Naive thymus-derived CD4-positive, alpha-beta T cell (primary cell): ENCODE results near the gene GNG12. TPM values are rescaled to one million over a fixed set of nuclear protein-coding genes. Genes with fewer than 3 reads are reported as not detected.
A peak's percentile ranks its signal among the peaks of the same experiment; 100 is the strongest.

Experiments
- ATAC-seq: fragments of 150-1000 bp; cut with Tn5 transposase; 2 replicates; pipeline ENCODE4 v1.10.0; 2021; ENCODE audit warnings: mild to moderate bottlenecking, moderate library complexity
- CTCF ChIA-PET: fragments of 350-600 bp; sonication (Branson Sonifier 250); formaldehyde crosslinking; loops from one replicate; lab custom pipeline; 2021; ENCODE audit warnings: antibody characterized with exemption; lab: Charles Lee
- POLR2A ChIA-PET: fragments of 350-600 bp; sonication (Branson Sonifier 250); formaldehyde crosslinking; loops from one replicate; lab custom pipeline; 2021; ENCODE audit warnings: antibody characterized with exemption, inconsistent platforms; lab: Charles Lee
- DNase-seq, 9 donors: peaks; one replicate each; pipeline versions ENCODE4 v3.0.0 to v3.0.0-alpha.2; 2020 to 2022; ENCODE audit warnings: mixed read lengths in 1 of 9
- H3K27ac ChIP-seq: one replicate; pipeline ENCODE4 v1.7.0; 2013; ENCODE audit warnings: mild to moderate bottlenecking, low read depth, low read length, moderate library complexity
- H3K27me3 ChIP-seq, 2 donors: one replicate each; pipeline ENCODE4 v1.7.0; 2013; ENCODE audit warnings: low read length in 2 of 2, mild to moderate bottlenecking in 2 of 2, moderate library complexity in 2 of 2; ENCODE audit not compliant: control insufficient read depth in 2 of 2, insufficient read depth in 2 of 2
- H3K36me3 ChIP-seq, 3 experiments: 1 replicate in 2 of 3; 2 replicates in 1 of 3; pipeline ENCODE4 v1.7.0; 2013; ENCODE audit warnings: low read length in 3 of 3, mild to moderate bottlenecking in 3 of 3, moderate library complexity in 1 of 3; ENCODE audit not compliant: insufficient read depth in 3 of 3, control insufficient read depth in 2 of 3
- H3K4me1 ChIP-seq, 2 donors: one replicate each; pipeline ENCODE4 v1.7.0; 2013; ENCODE audit warnings: low read length in 2 of 2, mild to moderate bottlenecking in 2 of 2, moderate library complexity in 1 of 2; ENCODE audit not compliant: control insufficient read depth in 2 of 2, insufficient read depth in 2 of 2
- H3K4me3 ChIP-seq: 2 replicates; pipeline ENCODE4 v1.7.0; 2013; ENCODE audit warnings: mild to moderate bottlenecking, low read length
- H3K9me3 ChIP-seq, 3 experiments: 1 replicate in 2 of 3; 2 replicates in 1 of 3; pipeline ENCODE4 v1.7.0; 2013; ENCODE audit warnings: low read length in 3 of 3; ENCODE audit not compliant: control insufficient read depth in 2 of 3
- H3K27ac Mint-ChIP-seq, 9 donors: one replicate each; pipeline ENCODE4 v1.8.0; 2020 to 2022; ENCODE audit warnings: mixed read lengths in 9 of 9, mild to moderate bottlenecking in 8 of 9, moderate library complexity in 5 of 9, inconsistent platforms in 2 of 9
- H3K27me3 Mint-ChIP-seq, 5 donors: one replicate each; pipeline ENCODE4 v1.8.0; 2021 to 2022; ENCODE audit warnings: mixed read lengths in 5 of 5, mild to moderate bottlenecking in 1 of 5
- H3K36me3 Mint-ChIP-seq, 5 donors: one replicate each; pipeline ENCODE4 v1.8.0; 2020 to 2022; ENCODE audit warnings: mixed read lengths in 5 of 5, mild to moderate bottlenecking in 3 of 5, inconsistent platforms in 1 of 5
- H3K4me1 Mint-ChIP-seq, 7 donors: one replicate each; pipeline ENCODE4 v1.8.0; 2020 to 2022; ENCODE audit warnings: mixed read lengths in 7 of 7, mild to moderate bottlenecking in 3 of 7, inconsistent platforms in 1 of 7
- H3K4me3 Mint-ChIP-seq, 10 donors: one replicate each; pipeline ENCODE4 v1.8.0; 2020 to 2022; ENCODE audit warnings: mild to moderate bottlenecking in 10 of 10, mixed read lengths in 10 of 10, moderate library complexity in 6 of 10, inconsistent platforms in 2 of 10
- H3K9me3 Mint-ChIP-seq, 11 donors: one replicate each; pipeline ENCODE4 v1.8.0; 2020 to 2022; ENCODE audit warnings: mixed read lengths in 11 of 11, mild to moderate bottlenecking in 4 of 11, inconsistent platforms in 1 of 11, moderate library complexity in 1 of 11
- intact Hi-C, 2 donors: fragments of 100-400 bp; cut with micrococcal nuclease; formaldehyde crosslinking; loops; one replicate each; pipeline ENCODE4 v1.15.1; 2023
- polyA plus RNA-seq, 2 donors: library from polyadenylated mRNA; unstranded; fragments of 300-500 nt; fragmentation: Illumina TruSeq; gene quantifications; one replicate each; pipeline ENCODE4 v1.2.3, GENCODE V29; 2021
- total RNA-seq, 6 experiments: library from RNA in 5 of 6; stranded (reverse) in 5 of 6; gene quantifications; 1 replicate in 5 of 6; 2 replicates in 1 of 6; pipeline ENCODE4 v1.2.3 and lab custom pipeline; 2021 to 2026

Gene GNG12
- total and polyA plus RNA-seq, 7 experiments from 2014 or later, result not detected

DNA sequence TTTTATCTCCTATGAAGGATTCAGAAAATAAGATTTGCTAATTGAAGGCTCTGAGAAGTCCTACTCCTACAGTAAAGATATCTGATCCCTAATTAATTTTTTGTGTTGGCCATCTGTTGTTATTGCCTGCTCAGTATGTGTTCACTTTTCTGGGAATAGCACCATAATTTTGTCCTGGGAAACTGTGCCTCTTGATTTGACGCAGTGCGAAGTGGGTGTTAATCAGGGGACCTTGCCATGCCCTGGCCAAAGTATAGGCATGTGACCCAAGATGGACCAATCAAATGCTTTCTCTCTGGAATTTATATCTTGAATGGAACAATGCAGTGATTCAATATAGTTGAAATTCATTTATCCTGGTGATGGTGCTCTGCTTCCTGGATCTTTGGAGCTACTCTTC lies 30.4 kb upstream of the GNG12 start:
- Histone ChIP-seq H3K4me3 (no peak overlapping the region), H3K9me3 (no peaks in the 10 kb centered on the region), H3K27me3 (no peaks in the 10 kb centered on the region), H3K4me1 (no peaks in the 10 kb centered on the region), H3K27ac (no peak overlapping the region), H3K36me3 (no peaks in the 10 kb centered on the region)
- H3K4me3 Mint-ChIP-seq, result no peak overlapping the region
- no peak overlapping the region for H3K27ac Mint-ChIP-seq
- peaks cover 10 to 51% (median 30%) of the 10 kb centered on the region in 5 donors for H3K27me3 Mint-ChIP-seq
- H3K36me3 Mint-ChIP-seq, result no peaks in the 10 kb centered on the region
- no peaks in the 10 kb centered on the region for H3K4me1 Mint-ChIP-seq
- ChIA-PET POLR2A (no interaction called here), CTCF (no interaction called here)
- no peak for ATAC-seq
- intact Hi-C loops, result no loop called here
- no peak for DNase-seq
- peaks cover 0 to 5% (median 0%) of the 10 kb centered on the region in 11 donors for H3K9me3 Mint-ChIP-seq

- no peaks in the 10 kb centered on the region for H3K4me1 Mint-ChIP-seq
- no peak overlapping the region for H3K27ac ChIP-seq
- ChIA-PET CTCF (no interaction called here), POLR2A (no interaction called here)
- no peaks in the 10 kb centered on the region for H3K4me1 ChIP-seq
- H3K36me3 Mint-ChIP-seq, result no peaks in the 10 kb centered on the region
- no peaks in the 10 kb centered on the region for H3K36me3 ChIP-seq
- H3K27me3 ChIP-seq, result no peaks in the 10 kb centered on the region
- intact Hi-C loops, result no loop called here
- H3K27me3 Mint-ChIP-seq, result peaks cover 10 to 53% (median 34%) of the 10 kb centered on the region in 5 donors
- H3K27ac Mint-ChIP-seq, result no peak overlapping the region
- ATAC-seq, result no peak
- no peak for DNase-seq
- no peak overlapping the region for H3K4me3 ChIP-seq
- H3K9me3 ChIP-seq, result no peaks in the 10 kb centered on the region
- no peak overlapping the region for H3K4me3 Mint-ChIP-seq
- peaks cover 0 to 5% (median 0%) of the 10 kb centered on the region in 11 donors for H3K9me3 Mint-ChIP-seq
Observed at GRCh38 chr1:67862685-67863084, 29.4 kb upstream of the GNG12 start.

- H3K36me3 ChIP-seq, result no peaks in the 10 kb centered on the region
- no peak for DNase-seq
- Mint-ChIP-seq H3K36me3 (no peaks in the 10 kb centered on the region), H3K4me3 (no peak overlapping the region), H3K4me1 (no peaks in the 10 kb centered on the region), H3K27ac (no peak overlapping the region), H3K9me3 (peaks cover 0 to 5% (median 0%) of the 10 kb centered on the region in 11 donors), H3K27me3 (peaks cover 10 to 53% (median 33%) of the 10 kb centered on the region in 5 donors)
- H3K9me3 ChIP-seq, result no peaks in the 10 kb centered on the region
- H3K4me1 ChIP-seq, result no peaks in the 10 kb centered on the region
- no peak overlapping the region for H3K4me3 ChIP-seq
- POLR2A ChIA-PET, result no interaction called here
- H3K27me3 ChIP-seq, result no peaks in the 10 kb centered on the region
- H3K27ac ChIP-seq, result no peak overlapping the region
- ATAC-seq, result no peak
- intact Hi-C loops, result no loop called here
- CTCF ChIA-PET, result no interaction called here
Observed at GRCh38 chr1:67861856-67862516, 28.7 kb upstream of the GNG12 start.

- H3K4me1 ChIP-seq, result no peaks in the 10 kb centered on the region
- no peak for ATAC-seq
- no peak overlapping the region for H3K27ac ChIP-seq
- no peaks in the 10 kb centered on the region for H3K27me3 ChIP-seq
- intact Hi-C loops, result no loop called here
- H3K27ac Mint-ChIP-seq, result no peak overlapping the region
- no peak overlapping the region for H3K4me3 Mint-ChIP-seq
- H3K27me3 Mint-ChIP-seq, result peaks cover 15 to 47% (median 30%) of the 10 kb centered on the region in 5 donors
- no peaks in the 10 kb centered on the region for H3K9me3 ChIP-seq
- no peaks in the 10 kb centered on the region for H3K4me1 Mint-ChIP-seq
- H3K36me3 ChIP-seq, result no peaks in the 10 kb centered on the region
- no peak for DNase-seq
- CTCF ChIA-PET, result no interaction called here
- H3K9me3 Mint-ChIP-seq, result peaks cover 0 to 3% (median 0%) of the 10 kb centered on the region in 11 donors
- H3K36me3 Mint-ChIP-seq, result no peaks in the 10 kb centered on the region
- POLR2A ChIA-PET, result no interaction called here
- H3K4me3 ChIP-seq, result no peak overlapping the region
Observed at GRCh38 chr1:67860776-67861175, 27.5 kb upstream of the GNG12 start.

- Mint-ChIP-seq H3K27me3 (peaks cover 16 to 29% (median 25%) of the 10 kb centered on the region in 5 donors), H3K4me3 (no peak overlapping the region), H3K36me3 (no peaks in the 10 kb centered on the region), H3K27ac (no peak overlapping the region), H3K9me3 (peaks cover 0 to 2% (median 0%) of the 10 kb centered on the region in 11 donors), H3K4me1 (no peaks in the 10 kb centered on the region)
- intact Hi-C loops, result no loop called here
- no peaks in the 10 kb centered on the region for H3K4me1 ChIP-seq
- no peaks in the 10 kb centered on the region for H3K9me3 ChIP-seq
- ChIA-PET POLR2A (no interaction called here), CTCF (no interaction called here)
- H3K4me3 ChIP-seq, result no peak overlapping the region
- H3K27ac ChIP-seq, result no peak overlapping the region
- no peak for DNase-seq
- no peak for ATAC-seq
- H3K27me3 ChIP-seq, result no peaks in the 10 kb centered on the region
- no peaks in the 10 kb centered on the region for H3K36me3 ChIP-seq
Observed at GRCh38 chr1:67856921-67857320, 23.7 kb upstream of the GNG12 start.

DNA sequence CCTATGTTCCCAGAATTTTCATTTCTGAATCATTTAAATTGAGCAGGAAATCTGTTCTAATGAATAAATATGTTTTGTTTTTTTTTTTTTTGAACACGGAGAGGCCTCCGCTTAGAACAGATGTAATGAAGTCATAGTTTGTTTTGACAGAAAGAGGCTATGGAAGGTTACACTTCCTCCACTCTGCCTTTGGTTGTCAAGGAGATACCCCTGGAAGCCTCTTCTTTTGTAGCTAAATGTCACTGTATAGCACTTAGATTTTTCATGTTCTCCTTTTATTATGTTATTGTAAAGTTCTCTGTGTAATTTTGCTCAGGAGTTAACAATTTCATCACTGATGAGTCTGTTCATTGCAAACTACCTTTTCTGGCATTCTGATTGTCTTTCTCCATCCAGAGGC lies 22.7 kb upstream of the GNG12 start:
- Histone ChIP-seq H3K4me1 (no peaks in the 10 kb centered on the region), H3K27ac (no peak overlapping the region), H3K4me3 (no peak overlapping the region), H3K9me3 (no peaks in the 10 kb centered on the region), H3K36me3 (no peaks in the 10 kb centered on the region), H3K27me3 (no peaks in the 10 kb centered on the region)
- DNase-seq (no peak), ATAC-seq (no peak)
- intact Hi-C loops, result no loop called here
- no peak overlapping the region for H3K4me3 Mint-ChIP-seq
- peaks cover 18 to 27% (median 24%) of the 10 kb centered on the region in 5 donors for H3K27me3 Mint-ChIP-seq
- H3K36me3 Mint-ChIP-seq, result no peaks in the 10 kb centered on the region
- POLR2A ChIA-PET, result no interaction called here
- CTCF ChIA-PET, result no interaction called here
- no peak overlapping the region for H3K27ac Mint-ChIP-seq
- H3K9me3 Mint-ChIP-seq, result peaks cover 0 to 2% (median 0%) of the 10 kb centered on the region in 11 donors
- H3K4me1 Mint-ChIP-seq, result no peaks in the 10 kb centered on the region

- no peak overlapping the region for H3K4me3 ChIP-seq
- no peak for ATAC-seq
- peaks cover 0 to 2% (median 0%) of the 10 kb centered on the region in 11 donors for H3K9me3 Mint-ChIP-seq
- H3K27me3 ChIP-seq, result no peaks in the 10 kb centered on the region
- no peak for DNase-seq
- intact Hi-C loops, result no loop called here
- no peaks in the 10 kb centered on the region for H3K9me3 ChIP-seq
- H3K27ac ChIP-seq, result no peak overlapping the region
- peak overlapping the region in 1 of 9 donors; percentile 1 for H3K27ac Mint-ChIP-seq
- no peaks in the 10 kb centered on the region for H3K4me1 Mint-ChIP-seq
- no peaks in the 10 kb centered on the region for H3K36me3 Mint-ChIP-seq
- no peaks in the 10 kb centered on the region for H3K36me3 ChIP-seq
- CTCF ChIA-PET, result no interaction called here
- H3K4me1 ChIP-seq, result no peaks in the 10 kb centered on the region
- POLR2A ChIA-PET, result no interaction called here
- no peak overlapping the region for H3K4me3 Mint-ChIP-seq
- peaks cover 17 to 22% (median 20%) of the 10 kb centered on the region in 5 donors for H3K27me3 Mint-ChIP-seq
Observed at GRCh38 chr1:67855444-67855843, 22.2 kb upstream of the GNG12 start.
